Panc1 (cell line): ENCODE data around the gene PEX6. TPM values are rescaled to one million over a fixed set of nuclear protein-coding genes. Genes with fewer than 3 reads are reported as not detected.

Experiments
- ATAC-seq: fragments of 200-7000 bp; cut with Tn5 transposase; 2 replicates; pipeline ENCODE4 v1.9.1; 2020; ENCODE audit warnings: mild to moderate bottlenecking, moderate library complexity
- BruUV-seq: library from RNA; stranded (reverse); fragments of 400-500 nt; replicated peaks from 2 replicates; lab custom pipeline; 2021; lab: Mats Ljungman, UMichigan
- CTCF ChIA-PET: fragments of 300-600 bp; sonication (Branson Sonifier 250); formaldehyde crosslinking; loops from one replicate; lab custom pipeline; 2022; ENCODE audit warnings: antibody characterized with exemption; lab: Charles Lee
- POLR2A ChIA-PET: fragments of 300-600 bp; sonication (Branson Sonifier 250); formaldehyde crosslinking; loops from one replicate; lab custom pipeline; 2022; ENCODE audit warnings: antibody characterized with exemption; lab: Charles Lee
- DNase-seq: peaks from one replicate; pipeline ENCODE4 v3.0.0-alpha.2; 2010; ENCODE audit warnings: low read depth, low spot score
- H3K27ac ChIP-seq: 2 replicates; pipeline ENCODE4 v1.5.1; 2011; ENCODE audit warnings: mild to moderate bottlenecking, low read length, inconsistent platforms
- H3K27me3 ChIP-seq: fragments of 200-500 bp; sonication (Bioruptor generic); 2 replicates; pipeline ENCODE4 v1.6.0; 2014; ENCODE audit warnings: low read length, inconsistent platforms; ENCODE audit not compliant: control insufficient read depth, insufficient read depth
- H3K36me3 ChIP-seq: fragments of 200-500 bp; sonication (Bioruptor generic); 2 replicates; pipeline ENCODE4 v1.5.1; 2014; ENCODE audit warnings: inconsistent platforms, mild to moderate bottlenecking, low read length, moderate library complexity; ENCODE audit not compliant: control insufficient read depth, insufficient read depth
- H3K4me1 ChIP-seq: 2 replicates; pipeline ENCODE4 v1.5.1; 2011; ENCODE audit warnings: inconsistent platforms, mild to moderate bottlenecking, low read length, moderate library complexity; ENCODE audit not compliant: control insufficient read depth, insufficient read depth
- H3K4me3 ChIP-seq, 2 experiments: 2 replicates each; pipeline ENCODE4 v1.5.1; 2011 to 2012; ENCODE audit warnings: low read depth in 2 of 2, low read length in 2 of 2, mild to moderate bottlenecking in 2 of 2, inconsistent platforms in 1 of 2, moderate library complexity in 1 of 2
- H3K9me3 ChIP-seq: fragments of 200-500 bp; sonication (Bioruptor generic); 2 replicates; pipeline ENCODE4 v1.5.1; 2014; ENCODE audit warnings: low read depth, mild to moderate bottlenecking, inconsistent platforms, low read length, moderate library complexity; ENCODE audit not compliant: control insufficient read depth, insufficient read depth
- CTCF ChIP-seq: fragments of 450-650 bp; IDR thresholded peaks from 2 replicates; pipeline ENCODE4 v1.5.1; 2017; ENCODE audit warnings: mild to moderate bottlenecking
- POLR2AphosphoS5 ChIP-seq: IDR thresholded peaks from 2 replicates; pipeline ENCODE4 v1.6.1; 2012; ENCODE audit warnings: mild to moderate bottlenecking, low read depth, low read length, moderate library complexity
- SIN3A ChIP-seq: IDR thresholded peaks from 2 replicates; pipeline ENCODE4 v1.6.1; 2012; ENCODE audit warnings: low read depth, mild to moderate bottlenecking, low read length, moderate library complexity, borderline replicate concordance; ENCODE audit not compliant: insufficient read depth
- TCF7L2 ChIP-seq: IDR thresholded peaks from 2 replicates; pipeline ENCODE4 v1.6.1; 2011; ENCODE audit warnings: mild to moderate bottlenecking, low read depth, low read length, inconsistent platforms
- in situ Hi-C: cut with HindIII; loops from 2 replicates; pipeline ENCODE4 v1.10.0; 2016; ENCODE audit warnings: low sequenced_read_pairs, low pct_unique_long_range_greater_than_20kb
- intact Hi-C: fragments of 100-400 bp; cut with micrococcal nuclease; formaldehyde crosslinking; loops from one replicate; pipeline ENCODE4 v1.10.0; 2022; ENCODE audit not compliant: unreplicated experiment
- total RNA-seq: library from RNA; stranded (reverse); gene quantifications from one replicate; pipeline ENCODE4 v1.2.1, GENCODE V29; 2021; ENCODE audit not compliant: unreplicated experiment
- TF ChIP-seq, protein P1 (sequence below), 2 experiments: IDR thresholded peaks; 2 replicates each; pipeline ENCODE4 v1.6.1; 2011 to 2012; ENCODE audit warnings: low read depth in 2 of 2, control low read depth in 1 of 2, low read length in 1 of 2, mild to moderate bottlenecking in 1 of 2, moderate library complexity in 1 of 2; ENCODE audit not compliant: insufficient read depth in 1 of 2

Gene PEX6
- total RNA-seq, 1 experiment from 2014 or later = 21.7 TPM

DNA sequence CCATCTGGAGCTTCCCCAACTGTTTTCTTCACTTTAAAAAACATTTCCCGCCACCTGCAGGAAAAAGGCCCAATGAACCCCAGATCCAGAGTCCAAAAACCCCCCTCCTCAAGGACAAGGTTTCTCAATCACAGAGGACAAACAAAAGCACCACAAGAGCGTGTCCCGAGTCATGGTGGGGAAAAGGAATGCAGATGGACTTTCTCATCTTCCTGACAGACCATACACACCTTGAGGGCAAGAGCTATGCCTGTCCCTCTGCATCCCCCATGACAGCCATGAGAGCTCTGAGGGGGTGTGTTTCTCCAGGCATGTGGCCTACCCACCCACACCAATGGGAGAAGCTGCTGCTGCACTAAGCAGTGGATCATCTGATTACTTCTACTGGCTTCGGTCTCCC lies 9.0 kb downstream of the PEX6 start:
- TF ChIP-seq TCF7L2 (no peak), POLR2AphosphoS5 (no peak), CTCF (no peak), SIN3A (no peak)
- TF ChIP-seq, protein P1, sequence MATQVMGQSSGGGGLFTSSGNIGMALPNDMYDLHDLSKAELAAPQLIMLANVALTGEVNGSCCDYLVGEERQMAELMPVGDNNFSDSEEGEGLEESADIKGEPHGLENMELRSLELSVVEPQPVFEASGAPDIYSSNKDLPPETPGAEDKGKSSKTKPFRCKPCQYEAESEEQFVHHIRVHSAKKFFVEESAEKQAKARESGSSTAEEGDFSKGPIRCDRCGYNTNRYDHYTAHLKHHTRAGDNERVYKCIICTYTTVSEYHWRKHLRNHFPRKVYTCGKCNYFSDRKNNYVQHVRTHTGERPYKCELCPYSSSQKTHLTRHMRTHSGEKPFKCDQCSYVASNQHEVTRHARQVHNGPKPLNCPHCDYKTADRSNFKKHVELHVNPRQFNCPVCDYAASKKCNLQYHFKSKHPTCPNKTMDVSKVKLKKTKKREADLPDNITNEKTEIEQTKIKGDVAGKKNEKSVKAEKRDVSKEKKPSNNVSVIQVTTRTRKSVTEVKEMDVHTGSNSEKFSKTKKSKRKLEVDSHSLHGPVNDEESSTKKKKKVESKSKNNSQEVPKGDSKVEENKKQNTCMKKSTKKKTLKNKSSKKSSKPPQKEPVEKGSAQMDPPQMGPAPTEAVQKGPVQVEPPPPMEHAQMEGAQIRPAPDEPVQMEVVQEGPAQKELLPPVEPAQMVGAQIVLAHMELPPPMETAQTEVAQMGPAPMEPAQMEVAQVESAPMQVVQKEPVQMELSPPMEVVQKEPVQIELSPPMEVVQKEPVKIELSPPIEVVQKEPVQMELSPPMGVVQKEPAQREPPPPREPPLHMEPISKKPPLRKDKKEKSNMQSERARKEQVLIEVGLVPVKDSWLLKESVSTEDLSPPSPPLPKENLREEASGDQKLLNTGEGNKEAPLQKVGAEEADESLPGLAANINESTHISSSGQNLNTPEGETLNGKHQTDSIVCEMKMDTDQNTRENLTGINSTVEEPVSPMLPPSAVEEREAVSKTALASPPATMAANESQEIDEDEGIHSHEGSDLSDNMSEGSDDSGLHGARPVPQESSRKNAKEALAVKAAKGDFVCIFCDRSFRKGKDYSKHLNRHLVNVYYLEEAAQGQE (IDR thresholded peaks at IDR 0.05; ENCODE audit: insufficient read depth in 1 of 2, low read depth in 2 of 2, low read length in 1 of 2) = no peak
- in situ Hi-C loops = no loop called here
- no TSS peak for BruUV-seq
- peaks cover 3% of the 10 kb centered on the region; the same call in 1 of the 2 replicates for H3K36me3 ChIP-seq
- H3K27ac ChIP-seq = no peak overlapping the region
- ATAC-seq = no peak
- no peak for DNase-seq
- CTCF ChIA-PET = no interaction called here
- H3K27me3 ChIP-seq = no peaks in the 10 kb centered on the region
- no peaks in the 10 kb centered on the region for H3K9me3 ChIP-seq
- H3K4me1 ChIP-seq = peaks cover 6% of the 10 kb centered on the region
- POLR2A ChIA-PET = no interaction called here
- intact Hi-C loops = loop anchor here (10.0 kb wide), 1 partner anchor 65 kb away; no protein-coding TSS in a partner anchor
- H3K4me3 ChIP-seq = no peak overlapping the region

DNA sequence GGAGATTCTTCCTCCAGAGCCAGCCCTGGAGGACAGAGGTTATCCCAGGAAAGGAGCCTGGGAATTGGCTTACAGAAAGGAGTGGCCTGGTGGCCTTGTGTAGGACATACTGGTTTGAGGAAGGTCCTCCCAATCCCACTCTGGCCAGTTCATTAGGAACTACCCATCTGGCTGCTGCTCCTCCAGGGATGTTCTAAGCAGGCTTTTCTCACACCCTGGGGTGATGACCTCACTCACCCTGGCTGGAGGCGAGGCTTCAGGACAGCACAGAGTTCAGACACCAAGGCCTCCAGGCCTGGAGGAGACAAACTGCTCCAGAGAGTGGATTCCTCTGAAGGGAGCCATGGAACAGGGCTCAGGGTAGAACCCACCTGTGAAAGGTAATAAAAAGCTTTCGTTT lies 9.6 kb downstream of the PEX6 start:
- intact Hi-C loops (loop anchor here (10.0 kb wide), 1 partner anchor 65 kb away; no protein-coding TSS in a partner anchor), in situ Hi-C loops (no loop called here)
- ATAC-seq (no peak), DNase-seq (no peak)
- ChIA-PET POLR2A (no interaction called here), CTCF (no interaction called here)
- Histone ChIP-seq H3K27me3 (no peaks in the 10 kb centered on the region), H3K4me1 (peaks cover 6% of the 10 kb centered on the region), H3K9me3 (no peaks in the 10 kb centered on the region), H3K27ac (no peak overlapping the region), H3K4me3 (no peak overlapping the region), H3K36me3 (peaks cover 6% of the 10 kb centered on the region; the same call in 1 of the 2 replicates)
- TF ChIP-seq CTCF (no peak), SIN3A (no peak), POLR2AphosphoS5 (no peak), TCF7L2 (no peak)
- TF ChIP-seq, protein P1 (IDR thresholded peaks at IDR 0.05; ENCODE audit: insufficient read depth in 1 of 2, low read depth in 2 of 2, low read length in 1 of 2) = no peak
- no TSS peak for BruUV-seq
